Measurements from ENCODE around the gene GTPBP4.

GRCh38 chr10:1002425-1003006, 14.3 kb downstream of the GTPBP4 start:
- TF ChIP-seq, protein P1, sequence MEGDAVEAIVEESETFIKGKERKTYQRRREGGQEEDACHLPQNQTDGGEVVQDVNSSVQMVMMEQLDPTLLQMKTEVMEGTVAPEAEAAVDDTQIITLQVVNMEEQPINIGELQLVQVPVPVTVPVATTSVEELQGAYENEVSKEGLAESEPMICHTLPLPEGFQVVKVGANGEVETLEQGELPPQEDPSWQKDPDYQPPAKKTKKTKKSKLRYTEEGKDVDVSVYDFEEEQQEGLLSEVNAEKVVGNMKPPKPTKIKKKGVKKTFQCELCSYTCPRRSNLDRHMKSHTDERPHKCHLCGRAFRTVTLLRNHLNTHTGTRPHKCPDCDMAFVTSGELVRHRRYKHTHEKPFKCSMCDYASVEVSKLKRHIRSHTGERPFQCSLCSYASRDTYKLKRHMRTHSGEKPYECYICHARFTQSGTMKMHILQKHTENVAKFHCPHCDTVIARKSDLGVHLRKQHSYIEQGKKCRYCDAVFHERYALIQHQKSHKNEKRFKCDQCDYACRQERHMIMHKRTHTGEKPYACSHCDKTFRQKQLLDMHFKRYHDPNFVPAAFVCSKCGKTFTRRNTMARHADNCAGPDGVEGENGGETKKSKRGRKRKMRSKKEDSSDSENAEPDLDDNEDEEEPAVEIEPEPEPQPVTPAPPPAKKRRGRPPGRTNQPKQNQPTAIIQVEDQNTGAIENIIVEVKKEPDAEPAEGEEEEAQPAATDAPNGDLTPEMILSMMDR (IDR thresholded peaks at IDR 0.05) = no peak
- TF ChIP-seq POLR2AphosphoS5 (IDR thresholded peaks at IDR 0.05) (no peak), POLR2A (IDR thresholded peaks at IDR 0.05) (no peak), EP300 (IDR thresholded peaks at IDR 0.05) (no peak)

All from gastroesophageal sphincter (tissue), 3 donors.